NCI-H2029 (cell line): Measurements from ENCODE around the gene APBA2.
"Not testable (repeated sequence)": the region's sequence is repeated elsewhere in the genome, so short reads cannot be mapped to it uniquely, and the experiment has no call there.

Source experiments
- DNase-seq: peaks from one replicate; lab custom pipeline; 2025; lab: John Stamatoyannopoulos, UW

The APBA2 gene

GRCh38 chr15:28878209-28878608 is 7.6 kb upstream of the APBA2 start:
- DNase-seq, result no peak

GRCh38 chr15:28879551-28879950 is 6.2 kb upstream of the APBA2 start:
- no peak for DNase-seq

- no peak for DNase-seq
Observed at GRCh38 chr15:28880680-28881079, 5.1 kb upstream of the APBA2 start.

- no peak for DNase-seq
Observed at GRCh38 chr15:28881170-28881569, 4.6 kb upstream of the APBA2 start.

GRCh38 chr15:28881600-28881999 is 4.2 kb upstream of the APBA2 start:
- DNase-seq, result no peak

- no peak for DNase-seq
Observed at GRCh38 chr15:28884151-28884940, 1.4 kb upstream of the APBA2 start.

- no peak for DNase-seq
Observed at GRCh38 chr15:28885128-28885629, 595 bp upstream of the APBA2 start.

GRCh38 chr15:28886431-28887338 is 911 bp downstream of the APBA2 start:
- DNase-seq, result no peak

- no peak for DNase-seq
Observed at GRCh38 chr15:28887339-28888174, 1.8 kb downstream of the APBA2 start.

GRCh38 chr15:28888302-28888894 is 2.6 kb downstream of the APBA2 start:
- no peak for DNase-seq

- no peak for DNase-seq
Observed at GRCh38 chr15:28888900-28889299, 3.1 kb downstream of the APBA2 start.

- no peak for DNase-seq
Observed at GRCh38 chr15:28889346-28889745, 3.6 kb downstream of the APBA2 start.

- DNase-seq, result not testable (repeated sequence)
Observed at GRCh38 chr15:28889871-28890270, 4.1 kb downstream of the APBA2 start.

GRCh38 chr15:28890291-28890690 is 4.5 kb downstream of the APBA2 start:
- not testable (repeated sequence) for DNase-seq

GRCh38 chr15:28890711-28891495 is 5.1 kb downstream of the APBA2 start:
- no peak for DNase-seq

- no peak for DNase-seq
Observed at GRCh38 chr15:28891588-28891987, 5.8 kb downstream of the APBA2 start.

GRCh38 chr15:28892789-28893610 is 7.2 kb downstream of the APBA2 start:
- DNase-seq, result no peak

GRCh38 chr15:28894631-28895030 is 8.9 kb downstream of the APBA2 start:
- no peak for DNase-seq

GRCh38 chr15:28895146-28895545 is 9.4 kb downstream of the APBA2 start:
- DNase-seq, result no peak

GRCh38 chr15:28895566-28895965 is 9.8 kb downstream of the APBA2 start:
- DNase-seq, result no peak
